ENCODE results near the gene CHADL.

DNA sequence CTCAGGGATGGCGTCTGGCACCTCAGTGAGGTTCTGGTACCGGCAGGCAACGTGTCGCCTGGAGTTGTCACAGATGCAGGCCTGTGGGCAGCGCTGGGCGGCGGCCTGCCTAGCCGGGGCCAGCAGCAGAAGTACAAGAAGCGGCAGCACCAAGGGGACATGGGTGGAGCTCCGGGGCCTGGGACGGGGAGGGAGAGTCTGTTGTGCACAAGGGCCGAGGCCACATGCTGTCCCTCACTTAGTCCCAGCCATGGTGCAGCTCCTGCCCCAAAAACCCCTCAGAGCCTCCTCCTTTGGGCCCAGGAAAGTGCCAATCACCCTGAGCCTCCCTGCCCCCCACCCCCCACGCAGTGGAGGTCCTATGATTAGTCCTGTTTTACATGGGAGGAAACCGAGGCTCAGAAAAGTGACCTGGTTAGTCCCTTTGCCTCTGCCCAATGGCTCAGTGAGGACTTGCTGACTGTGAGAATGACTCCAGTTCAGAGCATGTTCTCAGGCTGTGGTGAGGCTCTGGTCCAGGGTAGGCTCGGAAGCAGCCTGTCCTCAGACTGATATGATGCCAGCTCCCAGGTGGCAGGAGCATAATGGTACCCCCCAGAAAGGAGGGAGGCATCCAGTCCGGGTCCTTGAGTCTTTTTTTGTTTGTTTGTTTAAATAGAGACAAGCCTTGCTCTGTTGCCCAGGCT, 1.1 kb downstream of the CHADL start:
- TF ChIP-seq, protein P1, sequence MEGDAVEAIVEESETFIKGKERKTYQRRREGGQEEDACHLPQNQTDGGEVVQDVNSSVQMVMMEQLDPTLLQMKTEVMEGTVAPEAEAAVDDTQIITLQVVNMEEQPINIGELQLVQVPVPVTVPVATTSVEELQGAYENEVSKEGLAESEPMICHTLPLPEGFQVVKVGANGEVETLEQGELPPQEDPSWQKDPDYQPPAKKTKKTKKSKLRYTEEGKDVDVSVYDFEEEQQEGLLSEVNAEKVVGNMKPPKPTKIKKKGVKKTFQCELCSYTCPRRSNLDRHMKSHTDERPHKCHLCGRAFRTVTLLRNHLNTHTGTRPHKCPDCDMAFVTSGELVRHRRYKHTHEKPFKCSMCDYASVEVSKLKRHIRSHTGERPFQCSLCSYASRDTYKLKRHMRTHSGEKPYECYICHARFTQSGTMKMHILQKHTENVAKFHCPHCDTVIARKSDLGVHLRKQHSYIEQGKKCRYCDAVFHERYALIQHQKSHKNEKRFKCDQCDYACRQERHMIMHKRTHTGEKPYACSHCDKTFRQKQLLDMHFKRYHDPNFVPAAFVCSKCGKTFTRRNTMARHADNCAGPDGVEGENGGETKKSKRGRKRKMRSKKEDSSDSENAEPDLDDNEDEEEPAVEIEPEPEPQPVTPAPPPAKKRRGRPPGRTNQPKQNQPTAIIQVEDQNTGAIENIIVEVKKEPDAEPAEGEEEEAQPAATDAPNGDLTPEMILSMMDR (IDR thresholded peaks at IDR 0.05), result no peak
- TF ChIP-seq POLR2A (IDR thresholded peaks at IDR 0.05), result no peak
